Measurements from ENCODE around the gene MEGF6.

DNA sequence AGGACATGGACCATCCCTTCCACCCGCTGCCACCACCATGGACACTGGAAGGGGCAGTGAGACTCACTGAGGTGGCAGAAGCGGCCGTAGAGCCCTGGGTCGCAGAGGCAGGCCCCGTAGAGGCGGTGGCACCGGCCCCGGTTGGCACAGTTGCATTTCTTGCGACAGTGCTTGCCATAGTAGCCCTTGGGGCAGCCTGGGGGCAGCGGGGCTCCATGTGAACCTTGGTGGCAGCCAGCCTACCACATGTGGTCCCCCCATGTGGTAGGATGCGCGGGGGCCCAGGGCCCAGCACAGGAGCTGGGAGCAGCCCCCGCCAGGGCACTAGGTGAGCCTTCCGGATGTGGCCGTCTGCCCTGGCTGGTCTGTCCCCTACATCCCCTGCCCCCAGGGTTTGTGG is 105.3 kb downstream of the MEGF6 start:
- TF ChIP-seq, protein P1, sequence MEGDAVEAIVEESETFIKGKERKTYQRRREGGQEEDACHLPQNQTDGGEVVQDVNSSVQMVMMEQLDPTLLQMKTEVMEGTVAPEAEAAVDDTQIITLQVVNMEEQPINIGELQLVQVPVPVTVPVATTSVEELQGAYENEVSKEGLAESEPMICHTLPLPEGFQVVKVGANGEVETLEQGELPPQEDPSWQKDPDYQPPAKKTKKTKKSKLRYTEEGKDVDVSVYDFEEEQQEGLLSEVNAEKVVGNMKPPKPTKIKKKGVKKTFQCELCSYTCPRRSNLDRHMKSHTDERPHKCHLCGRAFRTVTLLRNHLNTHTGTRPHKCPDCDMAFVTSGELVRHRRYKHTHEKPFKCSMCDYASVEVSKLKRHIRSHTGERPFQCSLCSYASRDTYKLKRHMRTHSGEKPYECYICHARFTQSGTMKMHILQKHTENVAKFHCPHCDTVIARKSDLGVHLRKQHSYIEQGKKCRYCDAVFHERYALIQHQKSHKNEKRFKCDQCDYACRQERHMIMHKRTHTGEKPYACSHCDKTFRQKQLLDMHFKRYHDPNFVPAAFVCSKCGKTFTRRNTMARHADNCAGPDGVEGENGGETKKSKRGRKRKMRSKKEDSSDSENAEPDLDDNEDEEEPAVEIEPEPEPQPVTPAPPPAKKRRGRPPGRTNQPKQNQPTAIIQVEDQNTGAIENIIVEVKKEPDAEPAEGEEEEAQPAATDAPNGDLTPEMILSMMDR (conservative IDR thresholded peaks at IDR 0.05) = no peak
- no peak for TF ChIP-seq ZFX (IDR thresholded peaks at IDR 0.05)
